ENCODE results near the gene CLCN6. TPM values are rescaled to one million over a fixed set of nuclear protein-coding genes. Genes with fewer than 3 reads are reported as not detected.

The CLCN6 gene
- total RNA-seq, 2 donors from 2014 or later, result 16.8 to 16.9 TPM

DNA sequence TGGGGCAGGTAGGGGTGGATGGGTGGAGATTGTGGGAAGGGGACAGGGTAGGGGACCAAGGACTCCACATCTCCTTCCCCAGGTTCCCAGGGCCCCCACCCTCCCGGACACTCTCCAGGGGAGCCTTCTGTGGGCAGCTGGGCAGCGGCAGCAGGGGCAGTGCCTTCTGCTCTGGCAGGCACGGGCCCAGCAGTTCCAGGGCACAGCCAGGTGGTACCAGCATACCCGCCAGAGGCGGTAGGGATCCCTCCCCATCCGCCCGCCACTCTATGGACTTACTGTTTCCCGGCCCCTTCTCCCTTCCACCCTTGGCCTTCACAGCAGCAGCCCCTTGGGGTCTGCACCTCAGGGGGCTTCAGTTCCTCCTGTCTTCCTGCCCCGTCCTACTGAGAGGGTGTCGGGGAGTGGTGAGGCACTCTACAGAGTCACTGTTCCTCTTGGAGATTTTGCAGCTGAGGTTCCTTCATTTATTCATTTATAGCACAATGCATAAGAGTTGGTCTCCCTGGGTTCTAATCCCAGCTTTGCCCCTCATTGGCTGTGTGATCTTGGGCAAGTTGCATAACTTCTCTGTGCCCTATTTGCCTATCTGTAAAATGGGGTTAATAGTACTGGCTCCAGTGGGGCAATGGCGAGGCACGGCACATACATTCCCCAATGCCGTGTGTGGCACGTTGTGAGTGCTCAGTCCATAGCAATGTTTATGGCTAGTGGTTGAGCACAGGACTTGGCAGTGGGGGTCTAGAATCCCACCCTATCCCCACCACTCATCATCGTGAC lies 27.0 kb upstream of the CLCN6 start:
- no peak for DNase-seq (ENCODE audit: low spot score)
- intact Hi-C loops (cut with DNase I), result no loop called here

DNA sequence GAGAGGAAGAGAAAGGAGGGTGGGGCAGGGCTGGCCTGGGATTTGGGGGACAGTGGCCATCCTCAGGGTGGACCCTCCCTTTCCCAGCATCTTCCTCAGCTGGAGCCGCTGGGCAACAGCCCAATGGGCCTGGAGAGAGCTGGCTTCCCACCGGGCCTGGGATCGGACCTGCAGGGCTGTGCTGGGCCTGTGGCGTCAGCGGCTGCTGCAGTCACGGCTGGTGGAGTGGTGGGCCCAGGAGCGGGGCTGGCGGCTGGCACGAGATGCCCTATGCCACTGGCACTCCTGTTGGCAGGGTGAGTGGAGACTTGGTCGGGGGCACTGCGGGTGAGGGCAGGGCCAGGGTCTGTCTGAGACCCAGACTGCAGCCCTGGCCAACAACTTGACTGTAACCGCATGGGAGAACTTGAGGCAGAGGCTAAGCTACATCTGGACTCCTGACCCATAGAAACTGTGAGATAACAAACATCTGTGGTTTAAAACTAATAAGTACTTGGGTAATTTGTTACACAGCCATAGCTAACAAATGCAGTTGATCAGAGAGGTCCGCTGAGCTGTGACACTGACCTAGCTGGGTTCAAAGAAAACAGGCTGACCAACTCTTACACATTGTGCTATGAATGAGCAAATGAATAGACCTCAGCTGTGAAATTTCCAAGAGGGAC lies 26.1 kb upstream of the CLCN6 start:
- intact Hi-C loops (cut with DNase I), result loop anchor here in 1 of 2 donors (10.0 kb wide), 1 partner anchor 45 kb away; the partner anchor contains the start of gene AGTRAP
- DNase-seq (ENCODE audit: low spot score), result no peak

DNA sequence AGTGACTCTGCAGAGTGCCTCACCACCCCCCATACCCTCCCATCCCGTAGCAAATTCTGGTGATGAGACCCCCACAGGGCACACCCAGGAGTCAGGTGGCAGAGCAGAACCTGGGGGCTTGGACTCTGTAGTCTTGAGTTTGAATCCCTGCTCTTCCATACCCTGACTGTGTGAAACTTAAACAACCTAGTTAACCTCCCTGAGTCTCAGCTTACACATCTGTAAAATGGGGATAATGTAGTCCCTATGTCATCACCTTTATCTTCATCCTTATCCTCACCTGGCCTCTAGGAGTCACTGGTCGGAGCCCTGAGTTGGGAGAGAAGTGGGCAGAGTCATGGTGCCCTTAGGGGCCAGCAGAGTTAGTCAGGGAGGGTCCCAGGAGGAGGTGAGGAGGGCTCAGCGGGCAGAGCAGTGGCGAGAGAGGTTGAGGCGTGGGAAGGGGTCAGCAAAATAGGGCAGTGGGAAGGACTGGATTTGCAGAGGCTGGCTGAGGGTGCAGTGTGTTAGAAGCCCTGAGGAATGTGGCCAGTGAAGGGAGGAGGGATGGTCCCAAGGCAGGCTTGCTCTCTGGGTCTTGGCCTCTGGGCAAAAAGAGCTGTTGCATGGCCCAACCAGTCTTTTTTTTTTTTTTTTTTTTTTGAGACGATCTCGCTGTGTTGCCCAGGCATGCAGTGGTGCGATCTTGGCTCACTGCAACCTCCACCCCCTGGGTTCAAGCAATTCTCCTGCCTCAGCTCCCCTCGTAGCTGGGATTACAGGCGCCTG lies 25.4 kb upstream of the CLCN6 start:
- intact Hi-C loops (cut with DNase I), result loop anchor here in 1 of 2 donors (10.0 kb wide), 1 partner anchor 46 kb away; the partner anchor contains the start of gene AGTRAP
- no peak for DNase-seq (ENCODE audit: low spot score)

GRCh38 chr1:11781297-11781696 lies 24.7 kb upstream of the CLCN6 start:
- DNase-seq (ENCODE audit: low spot score), result no peak
- intact Hi-C loops (cut with DNase I), result loop anchor here in 1 of 2 donors (10.0 kb wide), 1 partner anchor 46 kb away; the partner anchor contains the start of gene AGTRAP

DNA sequence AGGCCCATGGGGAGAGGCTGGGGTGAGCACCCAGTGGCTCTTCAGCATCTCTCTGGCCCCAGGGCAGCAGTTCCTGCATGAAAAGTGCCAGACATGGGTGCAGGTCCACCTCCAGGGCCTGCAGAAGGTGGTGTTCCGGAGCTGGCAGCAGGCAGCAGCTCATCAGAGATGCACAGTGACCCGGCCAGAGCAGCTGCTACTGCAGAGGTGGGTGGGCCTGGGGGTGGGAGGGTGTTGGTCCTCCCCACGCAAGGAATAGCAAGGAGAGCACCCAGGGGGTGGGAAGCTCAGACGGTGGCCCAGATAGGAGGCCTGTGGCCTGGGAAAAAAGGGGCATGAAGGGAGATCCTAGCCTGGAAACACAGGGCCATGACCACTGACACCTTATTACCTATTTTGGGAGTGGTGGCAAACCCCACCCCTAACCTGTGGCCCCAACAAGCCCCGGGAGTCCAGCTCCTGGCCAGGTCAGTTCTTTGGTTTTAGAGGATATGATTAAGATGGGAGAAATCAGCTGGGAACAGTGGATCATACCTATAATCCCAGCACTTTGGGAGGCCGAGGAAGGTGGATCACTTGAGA lies 23.8 kb upstream of the CLCN6 start:
- no peak for DNase-seq (ENCODE audit: low spot score)
- intact Hi-C loops (cut with DNase I), result loop anchor here in 1 of 2 donors (10.0 kb wide), 1 partner anchor 47 kb away; the partner anchor contains the start of gene AGTRAP

- intact Hi-C loops (cut with DNase I), result loop anchor here in 1 of 2 donors (10.0 kb wide), 1 partner anchor 49 kb away; the partner anchor contains the start of gene AGTRAP
- DNase-seq (ENCODE audit: low spot score), result no peak
These were observed 22.4 kb upstream of the CLCN6 start for GRCh38 chr1:11783556-11783955.

DNA sequence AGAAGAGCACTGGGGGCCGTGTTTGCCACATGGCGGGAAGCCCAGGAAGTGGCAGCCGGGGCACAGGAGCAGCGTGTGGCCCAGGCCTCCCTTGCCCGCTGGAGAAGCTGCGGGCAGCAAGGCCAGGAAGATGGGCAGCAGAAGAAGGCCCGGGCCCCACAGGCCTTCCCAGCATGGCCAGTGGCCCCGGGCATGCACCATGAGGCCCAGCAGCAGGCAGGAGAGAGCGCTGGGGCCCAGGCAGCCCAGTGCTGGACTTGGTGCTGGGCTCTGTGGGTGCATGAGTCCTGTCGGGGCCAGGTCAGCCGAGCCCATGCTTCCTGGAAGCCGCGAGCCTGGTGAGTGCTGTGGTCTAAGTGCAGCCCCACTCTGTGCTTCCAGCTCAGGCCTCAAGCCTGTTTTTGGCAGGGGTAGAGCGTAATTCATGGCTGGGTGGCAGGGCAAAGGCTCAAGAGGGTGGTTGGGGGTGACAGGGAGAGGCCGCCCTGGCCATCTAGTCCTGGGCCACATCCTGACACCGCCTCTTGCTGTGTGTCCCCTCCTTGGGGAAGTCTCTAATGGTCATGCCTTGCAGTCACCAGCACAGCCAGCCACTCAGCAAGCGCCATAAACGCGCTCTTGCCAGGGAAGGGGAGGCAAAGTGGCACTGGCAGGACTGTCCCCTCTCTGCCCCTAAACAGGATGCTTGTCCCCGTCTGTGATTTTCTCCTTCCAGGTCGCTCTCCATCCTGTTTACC lies 21.6 kb upstream of the CLCN6 start:
- intact Hi-C loops (cut with DNase I), result loop anchor here in 1 of 2 donors (10.0 kb wide), 1 partner anchor 50 kb away; the partner anchor contains the start of gene AGTRAP
- DNase-seq (ENCODE audit: low spot score), result no peak

- intact Hi-C loops (cut with DNase I), result loop anchor here in 1 of 2 donors (10.0 kb wide), 1 partner anchor 50 kb away; the partner anchor contains the start of gene AGTRAP
These were observed 20.8 kb upstream of the CLCN6 start for GRCh38 chr1:11784993-11785769.

DNA sequence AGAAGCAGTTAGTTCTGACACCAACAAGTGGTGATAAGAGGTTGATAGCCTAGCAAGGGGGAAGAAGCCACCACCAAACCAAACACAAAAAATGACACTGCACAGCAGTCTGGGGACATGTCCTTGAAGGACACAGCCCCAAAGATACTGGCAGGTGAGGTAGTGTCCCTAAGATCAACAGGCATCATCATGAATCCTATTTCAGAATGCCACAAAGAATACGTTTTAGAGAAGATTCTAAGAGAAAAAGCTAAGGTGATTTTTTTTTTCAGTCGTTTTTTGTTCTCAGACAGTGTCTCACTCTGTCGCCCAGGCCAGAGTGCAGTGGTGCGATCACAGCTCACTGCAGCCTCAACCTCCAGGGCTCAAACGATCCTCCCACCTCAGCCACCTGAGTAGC lies 19.8 kb upstream of the CLCN6 start:
- intact Hi-C loops (cut with DNase I), result loop anchor here in 1 of 2 donors (10.0 kb wide), 1 partner anchor 51 kb away; the partner anchor contains the start of gene AGTRAP
- no peak for DNase-seq (ENCODE audit: low spot score)

More at GRCh38 chr1:11784993-11785769, 20.8 kb upstream of the CLCN6 start:
- peak; percentile 90 for DNase-seq (ENCODE audit: low spot score)

GRCh38 chr1:11787251-11787803 lies 18.7 kb upstream of the CLCN6 start:
- intact Hi-C loops (cut with DNase I), result loop anchor here in 1 of 2 donors (10.0 kb wide), 1 partner anchor 53 kb away; the partner anchor contains the start of gene AGTRAP
- no peak for DNase-seq (ENCODE audit: low spot score)

DNA sequence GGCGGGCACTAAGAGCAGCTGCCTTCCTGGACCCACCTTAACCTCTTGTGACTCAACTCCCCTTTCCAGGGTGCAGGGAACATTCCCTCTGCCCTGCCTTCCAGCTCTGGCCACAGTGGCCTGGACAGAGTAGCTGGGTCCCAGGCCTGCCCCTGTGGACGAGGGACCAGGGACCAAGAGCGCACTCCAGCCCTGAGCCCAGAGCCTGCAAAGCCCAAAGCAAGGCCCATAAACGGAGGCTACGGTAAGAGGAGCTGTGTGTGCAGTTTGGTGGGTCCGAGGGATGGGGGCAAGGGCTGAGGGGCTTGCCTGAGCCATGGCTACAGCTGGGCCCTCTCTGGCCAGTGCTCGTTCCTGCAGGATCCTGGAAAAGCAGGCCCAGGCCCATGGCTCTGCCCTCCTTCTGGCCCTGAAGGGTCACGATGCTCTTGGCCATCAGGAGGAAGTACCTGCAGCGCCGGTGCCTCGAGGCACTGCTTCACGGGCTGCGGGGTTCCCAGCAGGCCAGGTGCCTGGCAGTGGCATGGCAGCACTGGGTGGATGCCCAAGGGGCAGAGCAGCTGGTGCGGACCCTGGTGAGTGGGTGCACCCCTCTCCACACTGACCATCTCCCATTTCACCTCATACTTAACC lies 18.1 kb upstream of the CLCN6 start:
- intact Hi-C loops (cut with DNase I), result loop anchor here in 1 of 2 donors (10.0 kb wide), 1 partner anchor 53 kb away; the partner anchor contains the start of gene AGTRAP
- DNase-seq (ENCODE audit: low spot score), result peak; percentile 82

DNA sequence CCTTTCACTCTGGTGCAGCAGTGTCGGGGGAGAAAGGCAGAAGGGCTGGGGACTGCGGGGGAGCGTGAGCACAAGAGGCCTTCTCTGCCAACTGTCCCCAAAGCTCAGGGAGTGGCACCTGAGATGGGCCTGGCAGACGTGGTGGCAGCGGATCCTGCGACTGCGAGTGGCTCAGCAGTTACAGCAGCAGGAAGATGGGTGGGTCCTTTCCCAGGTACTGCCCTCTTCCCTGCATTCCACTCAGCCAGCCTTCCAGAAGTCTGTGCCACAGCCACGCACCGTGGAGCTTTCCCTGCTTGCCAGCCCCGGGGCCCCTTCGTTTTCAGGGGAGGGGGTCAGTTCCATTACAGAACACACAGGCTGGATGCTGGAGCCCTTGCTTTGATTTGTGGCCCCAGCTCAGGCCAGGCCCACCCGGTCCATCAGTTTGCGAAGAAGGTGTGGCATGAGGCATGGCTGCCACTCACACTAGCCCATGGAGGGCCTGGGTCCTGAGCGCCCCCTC lies 17.4 kb upstream of the CLCN6 start:
- intact Hi-C loops (cut with DNase I), result loop anchor here in 1 of 2 donors (10.0 kb wide), 1 partner anchor 54 kb away; the partner anchor contains the start of gene AGTRAP
- DNase-seq (ENCODE audit: low spot score), result peak; percentile 77

GRCh38 chr1:11789126-11790067 lies 16.6 kb upstream of the CLCN6 start:
- intact Hi-C loops (cut with DNase I), result loop anchor here in 1 of 2 donors (10.0 kb wide), 1 partner anchor 55 kb away; the partner anchor contains the start of gene AGTRAP
- DNase-seq (ENCODE audit: low spot score), result peak; percentile 62

- peak; percentile 47 for DNase-seq (ENCODE audit: low spot score)
- intact Hi-C loops (cut with DNase I), result no loop called here
These were observed 15.7 kb upstream of the CLCN6 start for GRCh38 chr1:11790101-11790879.

Measured in posterior vena cava (tissue), 2 donors.